K562 (cell line): Measurements from ENCODE around the gene MATN1. TPM values are rescaled to one million over a fixed set of nuclear protein-coding genes. Genes with fewer than 3 reads are reported as not detected.
A peak's percentile ranks its signal among the peaks of the same experiment; 100 is the strongest.

Experiments
- ATAC-seq: fragments of 200-7000 bp; cut with Tn5 transposase; 3 replicates; pipeline ENCODE4 v1.9.1; 2020; ENCODE audit warnings: moderate library complexity
- BruUV-seq: library from RNA; stranded (reverse); fragments of 400-500 nt; replicated peaks from 2 replicates; lab custom pipeline; 2021; lab: Mats Ljungman, UMichigan
- CTCF ChIA-PET: fragments of 300-600 bp; formaldehyde crosslinking; extraction: SDS; loops from one replicate; lab custom pipeline; 2021; ENCODE audit warnings: low intra/inter-chr PET ratio; lab: Yijun Ruan, JAX
- POLR2A ChIA-PET: fragments of 300-600, 350-650 bp; sonication (Branson Sonifier 250); formaldehyde crosslinking; extraction: SDS; loops from one replicate; lab custom pipeline; 2021; ENCODE audit warnings: antibody characterized with exemption, inconsistent platforms; lab: Yijun Ruan, JAX
- DNase-seq, 4 experiments: peaks; one replicate each; pipeline versions ENCODE4 v3.0.0 to v3.0.0-alpha.2; 2011 to 2018; ENCODE audit warnings: low spot score in 3 of 4, mixed read lengths in 3 of 4; ENCODE audit errors: extremely low read depth in 1 of 4
- FAIRE-seq: peaks from 2 replicates; lab custom pipeline; 2011; peaks lifted over from hg19 to GRCh38; lab: Jason Lieb, UNC
- H2AFZ ChIP-seq: 2 replicates; pipeline ENCODE4 v1.6.0; 2011; ENCODE audit warnings: low read depth, low read length, control low read depth, inconsistent platforms
- H3K27ac ChIP-seq: fragments of 200-600 bp; 3 replicates; pipeline ENCODE4 v1.8.0; 2011; ENCODE audit warnings: low read depth, mild to moderate bottlenecking, control low read depth, inconsistent platforms, low read length, moderate library complexity, mixed read lengths; ENCODE audit errors: extremely low read depth
- H3K27me3 ChIP-seq, 2 experiments: fragments of 300-600 bp in 1 of 2; 2 replicates in 1 of 2; 3 replicates in 1 of 2; pipeline versions ENCODE4 v1.6.0 to v1.8.0; 2011; ENCODE audit warnings: inconsistent platforms in 2 of 2, low read length in 2 of 2, mild to moderate bottlenecking in 1 of 2, mixed read lengths in 1 of 2, moderate library complexity in 1 of 2; ENCODE audit not compliant: control insufficient read depth in 2 of 2, insufficient read depth in 2 of 2
- H3K36me3 ChIP-seq: fragments of 300-600 bp; 3 replicates; pipeline ENCODE4 v1.8.0; 2011; ENCODE audit warnings: mild to moderate bottlenecking, low read length, inconsistent platforms; ENCODE audit not compliant: control insufficient read depth, insufficient read depth
- H3K4me1 ChIP-seq, 2 experiments: fragments of 200-600 bp in 1 of 2; replicated peaks in 1 of 2; 2 replicates in 1 of 2; 3 replicates in 1 of 2; pipeline versions ENCODE4 v1.5.1 to v1.8.0; 2011; ENCODE audit warnings: inconsistent platforms in 2 of 2, low read length in 2 of 2, mild to moderate bottlenecking in 1 of 2, mixed read lengths in 1 of 2, moderate library complexity in 1 of 2; ENCODE audit not compliant: control insufficient read depth in 2 of 2, insufficient read depth in 2 of 2
- H3K4me2 ChIP-seq: 2 replicates; pipeline ENCODE4 v1.6.1; 2011; ENCODE audit warnings: low read length, control low read depth, inconsistent platforms, mixed read lengths; ENCODE audit not compliant: insufficient read depth
- H3K4me3 ChIP-seq: fragments of 200-600 bp; sonication (generic), shearing (Covaris generic); 2 replicates; pipeline ENCODE4 v1.5.1; 2016; ENCODE audit warnings: control low read depth, inconsistent platforms
- H3K79me2 ChIP-seq: fragments of 200-600 bp; 3 replicates; pipeline ENCODE4 v1.8.0; 2011; ENCODE audit warnings: low read length, inconsistent platforms; ENCODE audit not compliant: control insufficient read depth, insufficient read depth
- H3K9ac ChIP-seq, 2 experiments: 2 replicates each; pipeline versions ENCODE4 v1.6.0 to v1.6.1; 2011; ENCODE audit warnings: low read depth in 2 of 2, low read length in 2 of 2, control low read depth in 1 of 2, inconsistent platforms in 1 of 2, mild to moderate bottlenecking in 1 of 2, mixed read lengths in 1 of 2; ENCODE audit not compliant: insufficient read depth in 1 of 2
- H3K9me1 ChIP-seq: one replicate; pipeline ENCODE4 v1.6.0; 2011; ENCODE audit warnings: inconsistent platforms, mild to moderate bottlenecking, low read length, moderate library complexity; ENCODE audit not compliant: control insufficient read depth, insufficient read depth
- H3K9me3 ChIP-seq: replicated peaks from 2 replicates; pipeline ENCODE4 v1.5.1; 2011; ENCODE audit warnings: low read depth, low read length, inconsistent platforms; ENCODE audit not compliant: control insufficient read depth, insufficient read depth
- H4K20me1 ChIP-seq: replicated peaks from 2 replicates; pipeline ENCODE4 v1.6.1; 2011; ENCODE audit warnings: low read length, inconsistent platforms, mixed read lengths; ENCODE audit not compliant: control insufficient read depth, insufficient read depth
- FOSL1 ChIP-seq: fragments of 200-800 bp; sonication (Bioruptor generic); conservative IDR thresholded peaks from 2 replicates; pipeline ENCODE4 v1.6.1; 2016; ENCODE audit warnings: missing genetic modification characterization, missing compliant biosample characterization
- TOE1 ChIP-seq, 2 experiments: fragments of 450-650 bp in 1 of 2; sonication (generic) in 1 of 2; formaldehyde crosslinking in 1 of 2; IDR thresholded peaks; 2 replicates each; pipeline versions ENCODE4 v1.7.1 to v1.8.0; 2016 to 2022; ENCODE audit warnings: borderline replicate concordance in 2 of 2, mild to moderate bottlenecking in 2 of 2, antibody characterized with exemption in 1 of 2, inconsistent platforms in 1 of 2, low read depth in 1 of 2, missing genetic modification reagents in 1 of 2, moderate library complexity in 1 of 2
- WGBS: fragments of 100-300 bp; shearing (Covaris generic); methylation state at CpG from one replicate; pipeline ENCODE4 v1.1.6; 2016; ENCODE audit warnings: low coverage, mixed read lengths; ENCODE audit not compliant: insufficient coverage; ENCODE audit errors: missing lambda C conversion rate; 5-methylcytosine and 5-hydroxymethylcytosine counted together
- in situ Hi-C: fragments of 300-500 bp; cut with MboI; formaldehyde crosslinking; loops from 4 replicates; pipeline ENCODE4 v1.15.0; 2018; ENCODE audit warnings: inconsistent platforms, mixed read lengths
- intact Hi-C: fragments of 100-400 bp; cut with micrococcal nuclease; formaldehyde crosslinking; loops from 2 replicates; pipeline ENCODE4 v1.14.2; 2022
- polyA plus RNA-seq, 8 experiments: library from polyadenylated mRNA; depleted of rRNA in 4 of 8; stranded (reverse) in 5 of 8; unstranded in 3 of 8; fragments of >200 nt; fragmentation: Nextera tagmentation in 2 of 8; fragmentation: Illumina TruSeq in 1 of 8; extraction: Ambion mirVana in 2 of 8; extraction: Trizol in 1 of 8; gene quantifications; 2 replicates each; pipeline versions ENCODE4 v1.2.1 to v1.2.3, GENCODE V29; 2011 to 2014; ENCODE audit warnings: inconsistent platforms in 1 of 8, missing spikeins in 1 of 8
- total RNA-seq, 7 experiments: library from RNA; depleted of rRNA in 6 of 7; stranded (reverse); fragments of >200 nt in 6 of 7; fragmentation: Illumina TruSeq in 2 of 7; extraction: Trizol in 2 of 7; gene quantifications; 2 replicates each; pipeline versions ENCODE4 v1.2.1 to v1.2.3, GENCODE V29; 2011 to 2021; ENCODE audit warnings: low replicate concordance in 1 of 7

MATN1 gene
- total and polyA plus RNA-seq, 9 of the 15 experiments (the other 6 are each of a cell fraction or from before 2014, with no cell fraction given), result 0.10 to 2.3 (median 1.2) TPM

DNA sequence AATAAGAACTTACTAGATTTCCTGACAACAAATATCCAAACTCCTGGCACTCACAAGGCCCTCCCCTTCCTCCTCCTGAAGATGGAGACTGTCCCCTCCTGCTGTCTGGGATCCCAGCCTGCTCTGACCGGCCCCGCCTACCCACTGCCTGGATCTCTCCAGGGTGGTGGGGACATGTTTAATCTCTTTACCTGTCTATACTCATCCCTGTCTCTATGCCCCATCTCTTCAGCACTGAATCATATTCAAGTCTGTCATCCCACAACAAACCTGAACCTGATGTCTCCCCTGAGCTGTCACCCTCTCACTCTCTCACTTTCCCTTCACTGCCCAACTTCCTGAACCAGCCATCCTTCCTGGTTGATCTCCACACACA is 22.1 kb downstream of the MATN1 start:
- in situ Hi-C loops (loop anchor here (10.0 kb wide), 1 partner anchor 1476 kb away; no protein-coding TSS in a partner anchor), intact Hi-C loops (loop anchor here (10.0 kb wide), 3 partner anchors 1006 to 1326 kb away; no protein-coding TSS in a partner anchor)
- ChIA-PET POLR2A (interaction anchor here (0.8 to 1.0 kb wide), 5 partner anchors 12 to 725 kb away, joined by 3 to 5 read pairs (median 4); no protein-coding TSS in a partner anchor), CTCF (no interaction called here)
- BruUV-seq, result no TSS peak
- Histone ChIP-seq H3K9me1 (no peaks in the 10 kb centered on the region), H3K9me3 (no peaks in the 10 kb centered on the region; the same call in 1 of the 2 replicates), H3K27ac (no peak overlapping the region), H3K79me2 (no peaks in the 10 kb centered on the region), H3K9ac (no peak overlapping the region), H3K4me1 (peaks cover 0 to 6% of the 10 kb centered on the region in 2 experiments; a peak in 4 of 5 replicates), H2AFZ (no peak overlapping the region), H3K27me3 (peaks cover 11 to 32% of the 10 kb centered on the region in 2 experiments; a peak in 3 of 5 replicates), H3K4me3 (no peak overlapping the region), H3K4me2 (no peak overlapping the region), H3K36me3 (no peaks in the 10 kb centered on the region), H4K20me1 (0 out of 2 replicates have a peak, but pooled peaks cover 7% of the 10 kb centered on the region)
- DNase-seq, result no peak
- no peak for FAIRE-seq
- WGBS, result 5% methylated on average over 2 of the region's 2 CpGs
- ATAC-seq, result peak; percentile 16; the same call in 2 of the 3 replicates
- TF ChIP-seq FOSL1 (0 out of 2 replicates have a peak, but pooled peaks have one; percentile 31), TOE1 (IDR thresholded peaks at IDR 0.05; ENCODE audit: borderline replicate concordance) (no peak), TOE1 (CRISPR knock-in tag; IDR thresholded peaks at IDR 0.05; ENCODE audit: borderline replicate concordance, low read depth) (no peak)
